Activated CD8-positive, alpha-beta memory T cell treated with anti-CD3 and anti-CD28 coated beads, Interleukin-2, amount 10 ng/mL, durations not matched to agents 7 days and 5 days (primary cell): ENCODE data around the gene MAP7. TPM values are rescaled to one million over a fixed set of nuclear protein-coding genes. Genes with fewer than 3 reads are reported as not detected.

ENCODE experiments used
- ATAC-seq: fragments of 150-1000 bp; cut with Tn5 transposase; one replicate; pipeline ENCODE4 v1.10.0; 2021; ENCODE audit warnings: moderate library complexity
- CTCF ChIA-PET: fragments of 350-600 bp; sonication (Branson Sonifier 250); formaldehyde crosslinking; loops from one replicate; lab custom pipeline; 2021; ENCODE audit warnings: antibody characterized with exemption; lab: Charles Lee
- DNase-seq: peaks from one replicate; pipeline ENCODE4 v3.0.0-alpha.2; 2020
- H3K27ac Mint-ChIP-seq: one replicate; pipeline ENCODE4 v1.8.0; 2021; ENCODE audit warnings: mild to moderate bottlenecking, mixed read lengths
- H3K27me3 Mint-ChIP-seq: one replicate; pipeline ENCODE4 v1.8.0; 2021; ENCODE audit warnings: mixed read lengths
- H3K36me3 Mint-ChIP-seq: one replicate; pipeline ENCODE4 v1.8.0; 2021; ENCODE audit warnings: mild to moderate bottlenecking, mixed read lengths
- H3K4me1 Mint-ChIP-seq: one replicate; pipeline ENCODE4 v1.8.0; 2021; ENCODE audit warnings: mixed read lengths
- H3K4me3 Mint-ChIP-seq: one replicate; pipeline ENCODE4 v1.8.0; 2021; ENCODE audit warnings: mild to moderate bottlenecking, moderate library complexity, mixed read lengths
- H3K9me3 Mint-ChIP-seq: one replicate; pipeline ENCODE4 v1.8.0; 2022; ENCODE audit warnings: low read depth, mixed read lengths
- total RNA-seq, 2 experiments: library from RNA; stranded (reverse); gene quantifications; one replicate each; pipeline ENCODE4 v1.2.3, GENCODE V29; 2021

MAP7 gene
- total RNA-seq, 2 experiments from 2014 or later = 0.29 to 0.59 TPM

- Mint-ChIP-seq H3K4me3 (no peak overlapping the region), H3K9me3 (no peaks in the 10 kb centered on the region), H3K27ac (no peak overlapping the region), H3K27me3 (peaks cover 24% of the 10 kb centered on the region), H3K36me3 (no peaks in the 10 kb centered on the region), H3K4me1 (peaks cover 5% of the 10 kb centered on the region)
- DNase-seq (no peak), ATAC-seq (no peak)
- CTCF ChIA-PET = no interaction called here
Measured at GRCh38 chr6:136535880-136536650, 14.2 kb downstream of the MAP7 start.

- Mint-ChIP-seq H3K9me3 (no peaks in the 10 kb centered on the region), H3K4me3 (no peak overlapping the region), H3K27ac (no peak overlapping the region), H3K4me1 (peaks cover 5% of the 10 kb centered on the region), H3K27me3 (peaks cover 21% of the 10 kb centered on the region), H3K36me3 (no peaks in the 10 kb centered on the region)
- ATAC-seq (no peak), DNase-seq (no peak)
- CTCF ChIA-PET = no interaction called here
Measured at GRCh38 chr6:136535017-136535765, 15.0 kb downstream of the MAP7 start.

- Mint-ChIP-seq H3K4me1 (peaks cover 5% of the 10 kb centered on the region), H3K36me3 (no peaks in the 10 kb centered on the region), H3K4me3 (no peak overlapping the region), H3K9me3 (no peaks in the 10 kb centered on the region), H3K27me3 (peaks cover 20% of the 10 kb centered on the region), H3K27ac (no peak overlapping the region)
- DNase-seq (no peak), ATAC-seq (no peak)
- CTCF ChIA-PET = no interaction called here
Measured at GRCh38 chr6:136534268-136534667, 16.0 kb downstream of the MAP7 start.

- no peak for ATAC-seq
- DNase-seq = no peak
- Mint-ChIP-seq H3K4me1 (peaks cover 5% of the 10 kb centered on the region), H3K27me3 (peaks cover 22% of the 10 kb centered on the region), H3K9me3 (no peaks in the 10 kb centered on the region), H3K27ac (no peak overlapping the region), H3K36me3 (no peaks in the 10 kb centered on the region), H3K4me3 (no peak overlapping the region)
- CTCF ChIA-PET = no interaction called here
Measured at GRCh38 chr6:136533487-136533886, 16.7 kb downstream of the MAP7 start.

- CTCF ChIA-PET = interaction anchor here (0.9 kb wide), 1 partner anchor 18 kb away, joined by 3 read pairs; the partner anchor contains the start of gene MAP7
- H3K4me3 Mint-ChIP-seq = no peak overlapping the region
Measured at GRCh38 chr6:136532030-136532429, 18.2 kb downstream of the MAP7 start.

GRCh38 chr6:136529710-136530109 is 20.5 kb downstream of the MAP7 start:
- DNase-seq (no peak), ATAC-seq (no peak)
- Mint-ChIP-seq H3K9me3 (no peaks in the 10 kb centered on the region), H3K4me1 (peaks cover 19% of the 10 kb centered on the region), H3K4me3 (no peak overlapping the region), H3K27ac (no peak overlapping the region), H3K27me3 (peaks cover 39% of the 10 kb centered on the region), H3K36me3 (no peaks in the 10 kb centered on the region)
- CTCF ChIA-PET = no interaction called here

More at GRCh38 chr6:136532030-136532429, 18.2 kb downstream of the MAP7 start:
- no peak overlapping the region for H3K27ac Mint-ChIP-seq
- H3K36me3 Mint-ChIP-seq = no peaks in the 10 kb centered on the region
- peaks cover 29% of the 10 kb centered on the region for H3K27me3 Mint-ChIP-seq
- H3K4me1 Mint-ChIP-seq = peaks cover 8% of the 10 kb centered on the region
- ATAC-seq = no peak
- no peak for DNase-seq
- H3K9me3 Mint-ChIP-seq = no peaks in the 10 kb centered on the region

GRCh38 chr6:136528477-136528876 is 21.7 kb downstream of the MAP7 start:
- no peak for ATAC-seq
- Mint-ChIP-seq H3K27ac (no peak overlapping the region), H3K27me3 (peaks cover 39% of the 10 kb centered on the region), H3K4me1 (peaks cover 19% of the 10 kb centered on the region), H3K9me3 (no peaks in the 10 kb centered on the region), H3K4me3 (no peak overlapping the region), H3K36me3 (no peaks in the 10 kb centered on the region)
- CTCF ChIA-PET = interaction anchor here (1.1 kb wide), 1 partner anchor 19 kb away, joined by 3 read pairs; no protein-coding TSS in a partner anchor
- DNase-seq = no peak

- ATAC-seq (no peak), DNase-seq (no peak)
- Mint-ChIP-seq H3K27ac (no peak overlapping the region), H3K27me3 (peaks cover 35% of the 10 kb centered on the region), H3K36me3 (no peaks in the 10 kb centered on the region), H3K4me1 (peaks cover 19% of the 10 kb centered on the region), H3K9me3 (no peaks in the 10 kb centered on the region), H3K4me3 (no peak overlapping the region)
- CTCF ChIA-PET = interaction anchor here (1.1 kb wide), 1 partner anchor 20 kb away, joined by 3 read pairs; no protein-coding TSS in a partner anchor
Measured at GRCh38 chr6:136527831-136528230, 22.4 kb downstream of the MAP7 start.

GRCh38 chr6:136526937-136527336 is 23.3 kb downstream of the MAP7 start:
- H3K4me3 Mint-ChIP-seq = no peak overlapping the region
- H3K36me3 Mint-ChIP-seq = peaks cover 2% of the 10 kb centered on the region
- H3K27me3 Mint-ChIP-seq = peaks cover 30% of the 10 kb centered on the region
- no peaks in the 10 kb centered on the region for H3K9me3 Mint-ChIP-seq
- no peak overlapping the region for H3K27ac Mint-ChIP-seq
- DNase-seq (no peak), ATAC-seq (no peak)
- peaks cover 19% of the 10 kb centered on the region for H3K4me1 Mint-ChIP-seq
- CTCF ChIA-PET = interaction anchor here (1.2 to 1.8 kb wide), 2 partner anchors 20 to 27 kb away, joined by 3 to 4 read pairs; no protein-coding TSS in a partner anchor

GRCh38 chr6:136526196-136526930 is 23.9 kb downstream of the MAP7 start:
- Mint-ChIP-seq H3K4me3 (no peak overlapping the region), H3K9me3 (no peaks in the 10 kb centered on the region), H3K36me3 (peaks cover 2% of the 10 kb centered on the region), H3K4me1 (peaks cover 19% of the 10 kb centered on the region), H3K27ac (no peak overlapping the region), H3K27me3 (peaks cover 29% of the 10 kb centered on the region)
- CTCF ChIA-PET = interaction anchor here (1.2 to 2.4 kb wide), 4 partner anchors 19 to 26 kb away, joined by 3 to 15 read pairs (median 4); partner anchors contain the start of gene MAP7
- DNase-seq (peak; percentile 66), ATAC-seq (peak; percentile 93)

GRCh38 chr6:136525586-136526195 is 24.5 kb downstream of the MAP7 start:
- Mint-ChIP-seq H3K27ac (no peak overlapping the region), H3K27me3 (peaks cover 33% of the 10 kb centered on the region), H3K4me3 (no peak overlapping the region), H3K4me1 (peaks cover 19% of the 10 kb centered on the region), H3K36me3 (peaks cover 2% of the 10 kb centered on the region), H3K9me3 (no peaks in the 10 kb centered on the region)
- DNase-seq (no peak), ATAC-seq (no peak)
- CTCF ChIA-PET = interaction anchor here (1.3 to 2.4 kb wide), 3 partner anchors 19 to 24 kb away, joined by 3 to 15 read pairs (median 3); partner anchors contain the start of gene MAP7

GRCh38 chr6:136524936-136525413 is 25.2 kb downstream of the MAP7 start:
- H3K9me3 Mint-ChIP-seq = no peaks in the 10 kb centered on the region
- H3K4me1 Mint-ChIP-seq = peaks cover 19% of the 10 kb centered on the region
- H3K27ac Mint-ChIP-seq = no peak overlapping the region
- CTCF ChIA-PET = interaction anchor here (1.3 to 2.4 kb wide), 2 partner anchors 20 to 25 kb away, joined by 3 to 15 read pairs; partner anchors contain the start of gene MAP7
- H3K4me3 Mint-ChIP-seq = no peak overlapping the region
- DNase-seq (no peak), ATAC-seq (no peak)
- peaks cover 2% of the 10 kb centered on the region for H3K36me3 Mint-ChIP-seq
- peaks cover 38% of the 10 kb centered on the region for H3K27me3 Mint-ChIP-seq
